ENCODE measurements around the gene ZNF532.

The ZNF532 gene

DNA sequence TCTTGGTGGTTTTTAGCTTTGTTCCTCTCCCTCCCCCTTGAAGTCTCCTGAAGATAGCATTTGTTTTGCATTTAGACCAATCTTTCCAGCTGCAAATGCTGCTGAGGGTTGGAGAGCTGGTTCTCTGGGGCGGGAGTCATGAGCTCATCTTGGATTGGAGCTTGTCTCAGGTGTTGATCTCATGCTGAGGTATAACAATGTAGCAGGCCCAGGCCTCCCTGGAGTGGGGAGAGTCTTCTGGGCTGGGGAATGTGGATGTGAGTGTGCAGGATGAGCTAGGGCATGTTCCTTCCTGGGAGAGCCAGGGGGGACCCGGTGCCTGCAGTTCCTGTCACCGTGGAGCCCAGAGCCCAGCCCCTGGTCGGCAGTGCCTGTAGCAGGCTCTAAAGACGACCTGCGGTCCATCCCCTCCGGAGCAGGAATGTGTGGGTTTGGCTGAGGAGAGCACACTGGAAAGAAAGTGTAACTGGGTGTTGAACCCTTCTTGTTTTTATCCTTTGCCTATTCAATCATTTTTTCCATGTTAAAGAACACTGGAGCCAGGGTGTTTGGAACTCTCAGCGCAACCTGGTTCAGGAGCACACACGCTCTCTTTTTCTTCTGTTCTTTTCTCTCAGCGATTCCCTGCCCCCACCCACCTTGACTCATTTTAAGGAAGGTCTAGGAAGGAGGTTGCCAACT lies 2.7 kb downstream of the ZNF532 start:
- DNase-seq (ENCODE audit: low read depth in 2 of 2) = no peak

- DNase-seq (ENCODE audit: low read depth in 2 of 2) = no peak
These were observed 3.8 kb downstream of the ZNF532 start for GRCh38 chr18:58868440-58868839.

DNA sequence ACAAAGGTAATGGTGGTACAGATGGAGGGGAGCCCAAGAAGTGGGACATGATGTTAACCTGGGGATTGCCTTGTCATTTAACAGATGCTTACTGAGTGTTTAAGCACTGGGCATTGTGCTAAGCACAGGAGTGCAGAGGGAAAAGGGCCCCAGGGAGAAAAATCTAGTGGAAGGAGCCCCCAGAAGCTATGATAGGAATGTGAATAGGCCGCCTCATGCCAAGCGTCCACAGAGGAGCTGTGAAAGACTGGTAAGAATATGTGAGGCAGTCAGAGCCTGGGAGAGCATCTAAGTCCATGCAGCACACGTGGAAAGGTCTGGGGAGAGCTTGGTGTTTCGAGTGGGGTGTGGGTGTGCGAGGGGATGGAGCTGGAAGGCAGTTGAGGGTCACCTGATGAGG lies 5.5 kb downstream of the ZNF532 start:
- DNase-seq (ENCODE audit: low read depth in 2 of 2) = no peak

GRCh38 chr18:58870621-58871020 lies 5.9 kb downstream of the ZNF532 start:
- DNase-seq (ENCODE audit: low read depth in 2 of 2) = no peak

DNA sequence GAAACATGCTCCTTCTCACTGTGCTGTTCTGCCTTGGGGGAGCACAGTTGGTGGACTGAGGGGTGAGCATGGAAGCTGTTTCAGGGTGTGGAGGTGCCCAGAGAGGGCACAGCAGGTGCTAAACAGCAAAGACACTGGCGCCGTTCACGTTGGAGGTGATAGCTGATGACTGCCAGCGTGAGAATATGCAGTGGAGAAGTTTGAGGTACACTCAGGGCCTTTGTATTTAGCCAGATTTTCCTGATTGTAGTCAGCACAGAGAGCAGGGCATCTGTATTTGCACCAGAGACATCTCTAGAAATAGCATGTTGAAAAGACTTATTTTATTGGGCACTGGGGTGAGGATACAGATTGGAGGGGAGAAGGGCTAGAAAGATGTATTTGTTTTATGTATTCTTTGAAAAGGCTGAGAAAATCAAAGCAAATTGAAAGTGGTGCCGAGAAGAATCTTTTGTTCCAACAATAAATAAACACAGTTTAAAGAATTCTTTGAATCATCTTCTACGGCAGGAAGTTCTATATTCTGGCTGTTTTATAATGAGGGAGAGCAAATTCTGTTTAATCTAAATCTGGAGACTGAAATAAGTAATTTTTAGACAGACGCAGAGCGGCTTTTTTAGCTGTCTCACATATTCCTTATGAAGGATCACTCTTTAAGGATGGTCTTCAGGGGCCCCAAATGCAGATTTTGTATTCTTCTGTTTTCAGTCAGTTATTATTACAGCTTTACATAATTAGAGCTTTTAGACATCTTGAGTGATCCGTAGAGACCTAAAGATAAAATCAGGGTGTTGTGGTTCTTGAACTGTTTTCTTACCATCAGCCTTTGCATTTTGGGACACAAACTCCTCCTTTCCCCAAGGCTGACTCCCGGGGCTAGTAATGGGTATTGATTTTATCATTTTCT lies 7.1 kb downstream of the ZNF532 start:
- DNase-seq (ENCODE audit: low read depth in 2 of 2) = no peak

- DNase-seq (ENCODE audit: low read depth in 2 of 2) = no peak
These were observed 14.0 kb downstream of the ZNF532 start for GRCh38 chr18:58878640-58879039.

DNA sequence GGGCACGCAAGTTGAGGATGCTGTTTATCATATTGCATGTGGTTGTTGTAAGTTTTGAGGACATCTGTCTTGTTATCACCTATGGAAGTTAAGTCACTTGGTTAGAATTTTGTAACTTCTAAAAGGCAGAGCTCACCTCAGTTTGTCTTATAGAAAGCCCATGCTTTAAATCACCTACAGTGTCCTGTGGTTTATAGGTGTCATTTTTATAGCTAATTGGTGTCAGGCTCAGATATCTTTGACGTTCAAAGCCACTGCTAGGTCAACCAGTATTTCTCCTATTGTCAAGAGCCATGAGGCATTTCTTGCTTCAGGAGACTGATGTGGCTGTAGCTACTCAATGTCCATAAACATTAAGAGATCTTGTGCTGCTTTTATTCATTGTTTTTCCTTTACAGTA lies 16.8 kb downstream of the ZNF532 start:
- DNase-seq (ENCODE audit: low read depth in 2 of 2) = no peak

DNA sequence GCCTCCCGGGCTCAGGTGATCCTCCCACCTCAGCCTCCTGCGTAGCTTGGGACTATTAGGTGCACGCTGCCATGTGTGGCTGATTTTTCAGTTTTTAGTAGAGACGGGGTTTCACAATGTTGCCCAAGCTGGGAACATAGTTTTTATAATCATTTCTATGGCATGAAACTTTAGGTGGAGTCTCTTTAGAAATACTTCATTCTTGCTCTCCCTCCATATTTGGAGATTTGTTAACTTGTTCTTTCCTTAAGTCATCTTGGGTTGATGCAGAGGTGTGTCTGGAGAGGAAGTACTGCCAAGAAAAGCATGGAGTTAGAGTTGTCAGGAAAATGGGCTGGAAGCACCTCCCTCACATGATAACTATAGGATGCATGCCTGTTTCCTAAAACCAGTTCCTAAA lies 17.4 kb downstream of the ZNF532 start:
- no peak for DNase-seq (ENCODE audit: low read depth in 2 of 2)

DNA sequence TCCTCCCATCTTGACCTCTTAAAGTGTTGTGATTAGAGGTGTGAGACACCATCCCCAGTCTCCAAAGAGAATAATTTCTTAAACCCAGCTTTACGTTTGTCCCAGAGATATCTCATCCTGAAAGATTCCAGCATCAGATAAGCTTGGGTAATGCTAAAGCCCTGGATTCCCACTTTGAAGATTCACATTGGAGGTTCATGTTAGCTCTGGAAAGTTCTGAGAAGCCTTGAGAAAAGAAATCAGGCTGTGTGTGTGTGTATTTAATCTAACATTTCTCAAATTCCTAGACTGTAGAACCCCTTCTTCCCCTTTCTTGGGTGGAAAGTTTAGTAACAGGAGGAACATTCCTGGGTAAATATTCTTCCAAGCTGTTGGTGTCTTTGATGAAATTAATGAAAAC lies 18.0 kb downstream of the ZNF532 start:
- DNase-seq (ENCODE audit: low read depth in 2 of 2) = no peak

GRCh38 chr18:58884680-58885079 lies 20.0 kb downstream of the ZNF532 start:
- DNase-seq (ENCODE audit: low read depth in 2 of 2) = no peak

- no peak for DNase-seq (ENCODE audit: low read depth in 2 of 2)
These were observed 21.8 kb downstream of the ZNF532 start for GRCh38 chr18:58886431-58886830.

DNA sequence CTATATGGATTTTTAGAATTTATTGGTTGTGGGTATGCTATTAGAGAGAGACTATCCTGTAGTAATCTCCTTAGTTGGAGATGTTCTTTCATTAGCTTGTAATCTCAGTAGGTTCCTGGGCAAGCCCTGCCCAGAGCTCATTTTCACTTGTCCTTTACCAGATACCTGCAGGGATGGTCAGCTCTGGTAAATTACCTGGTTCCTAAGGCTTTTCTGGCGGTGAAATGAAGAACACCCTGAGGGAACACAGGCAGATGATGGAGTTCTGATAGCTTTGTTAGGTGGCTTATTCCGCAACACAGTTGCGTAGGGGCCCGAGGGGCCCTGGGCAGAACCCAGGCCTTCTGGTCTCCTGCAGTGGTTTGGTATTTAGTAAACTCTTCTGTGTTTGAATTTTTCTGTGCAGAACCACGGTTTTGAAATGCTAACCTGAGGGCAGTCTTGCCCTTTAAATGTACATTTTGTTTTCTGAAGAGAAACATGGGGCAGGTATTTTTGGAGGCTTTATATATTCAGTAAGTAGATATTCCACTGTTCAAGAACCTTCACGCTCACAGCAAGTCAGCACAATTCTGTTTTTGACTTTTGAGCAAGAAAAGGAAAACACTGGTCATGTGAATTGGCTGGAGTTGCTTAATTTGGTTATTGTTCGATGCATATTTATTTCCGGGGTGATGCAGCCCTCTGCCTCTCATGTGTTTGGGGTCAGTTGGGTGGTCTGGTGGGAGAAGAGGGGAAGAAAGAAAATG lies 22.4 kb downstream of the ZNF532 start:
- DNase-seq (ENCODE audit: low read depth in 2 of 2) = no peak

DNA sequence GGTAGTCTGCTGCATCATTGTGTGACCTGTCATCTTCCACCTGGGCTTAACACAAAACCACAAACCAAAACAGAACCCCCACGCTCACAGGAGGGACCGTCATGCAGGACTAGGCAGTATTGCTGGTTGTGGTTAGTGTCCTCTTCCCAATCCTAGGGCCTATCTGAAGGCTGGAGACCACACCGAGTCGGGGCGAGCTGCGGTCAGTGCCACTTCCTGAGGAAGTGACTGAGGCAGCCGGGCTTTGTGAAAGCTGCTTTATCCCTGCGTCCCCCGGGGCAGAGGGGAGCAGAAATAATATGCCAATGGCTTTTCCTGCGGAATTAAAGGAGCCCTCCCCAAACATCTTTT lies 22.9 kb downstream of the ZNF532 start:
- no peak for DNase-seq (ENCODE audit: low read depth in 2 of 2)

GRCh38 chr18:58891776-58892175 lies 27.1 kb downstream of the ZNF532 start:
- DNase-seq (ENCODE audit: low read depth in 2 of 2) = no peak

DNA sequence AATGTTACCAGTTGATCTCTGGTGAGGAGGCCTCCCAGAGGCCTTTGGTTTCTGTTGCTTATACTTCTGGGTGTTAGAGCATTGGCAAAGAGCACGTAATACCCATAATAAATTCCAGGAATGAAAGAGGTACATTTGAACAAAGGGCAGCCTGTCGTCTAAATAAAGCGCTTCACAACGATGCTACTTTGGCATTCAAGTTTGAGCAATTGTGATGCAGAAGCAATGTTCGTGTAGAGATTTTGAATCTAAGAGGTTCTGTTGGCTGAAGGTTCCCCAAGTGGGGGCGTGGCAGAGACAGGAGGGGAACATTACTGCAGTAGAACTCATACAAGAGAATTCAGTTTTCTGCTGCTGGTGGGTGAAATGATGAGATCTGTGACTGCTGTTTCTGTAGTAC lies 27.8 kb downstream of the ZNF532 start:
- no peak for DNase-seq (ENCODE audit: low read depth in 2 of 2)

GRCh38 chr18:58893388-58894099 lies 28.9 kb downstream of the ZNF532 start:
- no peak for DNase-seq (ENCODE audit: low read depth in 2 of 2)

GRCh38 chr18:58894930-58895329 lies 30.3 kb downstream of the ZNF532 start:
- no peak for DNase-seq (ENCODE audit: low read depth in 2 of 2)

GRCh38 chr18:58895385-58895784 lies 30.7 kb downstream of the ZNF532 start:
- DNase-seq (ENCODE audit: low read depth in 2 of 2) = no peak

GRCh38 chr18:58896268-58896667 lies 31.6 kb downstream of the ZNF532 start:
- DNase-seq (ENCODE audit: low read depth in 2 of 2) = no peak

- no peak for DNase-seq (ENCODE audit: low read depth in 2 of 2)
These were observed 32.2 kb downstream of the ZNF532 start for GRCh38 chr18:58896734-58897508.

Data from stimulated activated CD8-positive, alpha-beta memory T cell treated with anti-CD3 and anti-CD28 coated beads, Interleukin-7, amount 100 ng/mL, for 1 hour (primary cell).